Activated naive CD4-positive, alpha-beta T cell treated with anti-CD3 and anti-CD28 coated beads, Interleukin-2, amount 10 ng/mL, durations not matched to agents 7 days and 5 days (primary cell): ENCODE measurements around the gene OAS1.

Experiments used
- CTCF ChIA-PET: fragments of 350-600 bp; sonication (Branson Sonifier 250); formaldehyde crosslinking; loops from one replicate; lab custom pipeline; 2021; ENCODE audit warnings: antibody characterized with exemption; lab: Charles Lee
- DNase-seq: peaks from one replicate; pipeline ENCODE4 v3.0.0-alpha.2; 2020
- H3K27ac Mint-ChIP-seq: one replicate; pipeline ENCODE4 v1.8.0; 2021; ENCODE audit warnings: mild to moderate bottlenecking, moderate library complexity, mixed read lengths
- H3K27me3 Mint-ChIP-seq: one replicate; pipeline ENCODE4 v1.8.0; 2021; ENCODE audit warnings: mild to moderate bottlenecking, mixed read lengths
- H3K36me3 Mint-ChIP-seq: one replicate; pipeline ENCODE4 v1.8.0; 2021; ENCODE audit warnings: mixed read lengths
- H3K4me1 Mint-ChIP-seq: one replicate; pipeline ENCODE4 v1.8.0; 2021; ENCODE audit warnings: mixed read lengths
- H3K4me3 Mint-ChIP-seq: one replicate; pipeline ENCODE4 v1.8.0; 2021; ENCODE audit warnings: mild to moderate bottlenecking, moderate library complexity, mixed read lengths
- H3K9me3 Mint-ChIP-seq: one replicate; pipeline ENCODE4 v1.8.0; 2021; ENCODE audit warnings: mixed read lengths

OAS1 gene

DNA sequence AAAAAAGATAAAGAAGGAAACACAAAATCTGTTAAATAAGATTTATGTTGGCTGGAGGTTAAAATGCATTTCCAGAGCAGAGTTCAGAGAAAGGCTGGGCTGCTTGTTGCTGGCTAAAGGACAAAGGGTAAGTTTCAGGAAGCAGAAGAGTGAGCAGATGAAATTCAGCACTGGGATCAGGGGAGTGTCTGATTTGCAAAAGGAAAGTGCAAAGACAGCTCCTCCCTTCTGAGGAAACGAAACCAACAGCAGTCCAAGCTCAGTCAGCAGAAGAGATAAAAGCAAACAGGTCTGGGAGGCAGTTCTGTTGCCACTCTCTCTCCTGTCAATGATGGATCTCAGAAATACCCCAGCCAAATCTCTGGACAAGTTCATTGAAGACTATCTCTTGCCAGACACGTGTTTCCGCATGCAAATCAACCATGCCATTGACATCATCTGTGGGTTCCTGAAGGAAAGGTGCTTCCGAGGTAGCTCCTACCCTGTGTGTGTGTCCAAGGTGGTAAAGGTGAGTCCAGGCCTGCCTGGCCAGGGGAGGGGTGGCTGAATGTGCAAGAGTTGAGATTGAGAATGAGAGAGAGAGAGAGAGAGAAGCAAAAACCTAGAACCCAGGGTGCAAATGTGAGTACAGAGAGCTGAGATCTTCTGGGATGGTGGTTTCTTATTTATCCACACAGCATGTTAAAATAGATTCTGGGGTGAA lies at the start of gene OAS1:
Gene OAS1 (plus strand): TSS at position 251 of the 703 bp plus-strand sequence. CDS start 78 bp downstream, at position 329.
- Mint-ChIP-seq H3K9me3 (peaks cover 5% of the 10 kb centered on the region), H3K4me1 (peaks cover 84% of the 10 kb centered on the region), H3K4me3 (peak within 1 kb of the TSS; percentile 94), H3K36me3 (peaks cover 36% of the 10 kb centered on the region), H3K27ac (peak within 1 kb of the TSS; percentile 92), H3K27me3 (no peaks in the 10 kb centered on the region)
- DNase-seq = peak; percentile 58
- CTCF ChIA-PET = interaction anchor here (0.9 to 5.2 kb wide), 3 partner anchors 25 to 86 kb away, joined by 3 to 33 read pairs (median 4); no protein-coding TSS in a partner anchor

DNA sequence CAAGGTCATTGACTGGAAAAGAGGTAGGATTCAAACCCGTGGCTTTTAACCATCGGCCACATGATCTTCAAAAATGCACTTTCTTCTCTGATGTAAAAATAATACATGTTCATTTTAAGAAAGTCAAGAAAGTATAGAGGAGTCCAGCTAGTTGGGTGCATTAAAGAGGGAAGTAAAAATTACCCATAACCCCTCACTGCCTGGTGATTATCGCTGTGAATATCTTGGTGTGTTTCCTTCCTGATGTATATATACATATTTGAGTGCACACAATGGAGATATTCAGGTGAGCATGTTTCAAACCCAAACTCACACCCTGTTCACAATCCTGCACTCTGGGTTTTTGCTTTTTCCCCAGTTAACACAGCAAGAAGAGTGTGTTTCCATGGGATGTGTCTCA lies 47.5 kb upstream of the OAS1 start:
- Mint-ChIP-seq H3K27me3 (peaks cover 44% of the 10 kb centered on the region), H3K27ac (no peak overlapping the region), H3K4me3 (no peak overlapping the region), H3K4me1 (peaks cover 4% of the 10 kb centered on the region), H3K36me3 (no peaks in the 10 kb centered on the region), H3K9me3 (no peaks in the 10 kb centered on the region)
- no peak for DNase-seq
- CTCF ChIA-PET = no interaction called here

DNA sequence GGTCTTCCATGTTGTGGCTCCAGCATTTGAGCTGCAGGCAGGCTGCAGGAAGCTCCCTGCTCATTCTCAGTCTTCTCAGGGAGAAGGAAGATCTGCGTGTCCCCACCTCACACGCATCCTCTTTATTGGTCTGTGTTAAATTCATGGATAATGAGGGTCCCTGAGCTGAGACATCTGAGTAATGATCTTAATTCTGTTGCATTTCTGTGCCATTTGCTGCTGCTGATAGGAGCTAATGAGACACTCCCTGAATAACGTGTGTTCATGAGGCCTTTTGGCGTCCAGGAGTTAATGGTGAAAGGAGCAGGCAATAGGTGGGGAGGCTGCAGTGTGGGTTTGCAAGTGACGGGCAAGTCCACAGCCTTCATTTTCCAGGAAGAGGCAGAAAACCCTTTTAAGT lies 46.6 kb upstream of the OAS1 start:
- peaks cover 37% of the 10 kb centered on the region for H3K27me3 Mint-ChIP-seq

DNA sequence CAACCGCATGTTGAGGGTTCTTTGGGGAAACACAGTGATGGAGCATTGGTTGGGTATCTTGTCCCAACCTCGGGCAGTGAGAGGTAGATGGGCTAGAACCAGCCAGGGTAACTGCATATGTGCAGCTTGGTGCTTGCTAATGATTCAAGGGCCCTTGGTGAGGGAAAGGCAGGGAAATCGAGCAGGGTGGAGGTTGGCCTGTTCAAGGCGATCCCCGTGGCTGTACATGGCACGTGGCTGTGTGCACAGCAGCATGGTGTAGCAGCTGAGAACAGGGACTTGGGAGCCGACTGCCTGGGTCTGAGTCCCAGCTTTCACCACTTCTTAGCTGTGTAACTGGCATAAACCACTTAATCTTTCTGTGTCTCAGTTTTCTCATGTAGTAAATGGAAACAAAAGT lies 45.5 kb upstream of the OAS1 start:
- no peak overlapping the region for H3K4me3 Mint-ChIP-seq
- H3K9me3 Mint-ChIP-seq = no peaks in the 10 kb centered on the region
- CTCF ChIA-PET = no interaction called here
- H3K27me3 Mint-ChIP-seq = peaks cover 35% of the 10 kb centered on the region
- no peak for DNase-seq
- peaks cover 4% of the 10 kb centered on the region for H3K4me1 Mint-ChIP-seq
- no peak overlapping the region for H3K27ac Mint-ChIP-seq
- H3K36me3 Mint-ChIP-seq = no peaks in the 10 kb centered on the region

More for the DNA sequence above, 46.6 kb upstream of the OAS1 start:
- no peaks in the 10 kb centered on the region for H3K9me3 Mint-ChIP-seq
- CTCF ChIA-PET = no interaction called here
- H3K4me1 Mint-ChIP-seq = peaks cover 4% of the 10 kb centered on the region
- H3K4me3 Mint-ChIP-seq = no peak overlapping the region
- DNase-seq = no peak
- H3K36me3 Mint-ChIP-seq = no peaks in the 10 kb centered on the region
- H3K27ac Mint-ChIP-seq = no peak overlapping the region

DNA sequence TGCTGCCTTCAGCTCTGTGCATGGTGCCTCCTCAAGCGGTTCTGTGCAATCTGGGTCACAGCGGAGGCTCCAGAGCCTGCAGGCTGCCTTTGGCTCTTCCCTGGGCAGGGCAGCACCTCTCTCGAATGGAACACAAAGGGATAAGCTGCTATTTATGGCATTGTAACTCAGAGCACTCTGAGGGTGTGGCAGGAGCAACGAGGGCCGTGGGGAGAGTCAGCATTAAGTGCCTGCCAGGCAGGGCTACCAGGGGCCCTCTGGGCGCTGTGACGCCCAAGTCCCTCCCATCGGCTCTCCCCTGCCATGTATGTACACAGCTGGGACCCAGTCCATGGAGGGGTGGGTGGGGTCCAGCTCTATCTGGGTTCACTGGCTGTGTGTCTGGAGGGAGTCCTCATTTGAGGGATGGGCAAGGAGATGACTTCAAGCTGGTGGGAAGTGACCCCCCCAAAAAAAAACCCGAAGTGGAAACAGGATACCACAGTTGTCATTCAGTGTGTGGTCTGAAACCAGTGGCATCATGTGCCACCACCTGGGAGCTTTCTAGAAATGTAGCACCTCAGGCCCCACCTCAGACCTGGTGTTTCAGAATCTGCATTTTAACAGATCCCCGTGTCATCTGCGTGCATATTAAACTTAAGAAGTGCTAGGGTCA lies 44.0 kb upstream of the OAS1 start:
- CTCF ChIA-PET = no interaction called here
- DNase-seq = no peak
- Mint-ChIP-seq H3K9me3 (no peaks in the 10 kb centered on the region), H3K4me3 (no peak overlapping the region), H3K27ac (no peak overlapping the region), H3K4me1 (peaks cover 4% of the 10 kb centered on the region), H3K27me3 (peaks cover 37% of the 10 kb centered on the region), H3K36me3 (no peaks in the 10 kb centered on the region)

DNA sequence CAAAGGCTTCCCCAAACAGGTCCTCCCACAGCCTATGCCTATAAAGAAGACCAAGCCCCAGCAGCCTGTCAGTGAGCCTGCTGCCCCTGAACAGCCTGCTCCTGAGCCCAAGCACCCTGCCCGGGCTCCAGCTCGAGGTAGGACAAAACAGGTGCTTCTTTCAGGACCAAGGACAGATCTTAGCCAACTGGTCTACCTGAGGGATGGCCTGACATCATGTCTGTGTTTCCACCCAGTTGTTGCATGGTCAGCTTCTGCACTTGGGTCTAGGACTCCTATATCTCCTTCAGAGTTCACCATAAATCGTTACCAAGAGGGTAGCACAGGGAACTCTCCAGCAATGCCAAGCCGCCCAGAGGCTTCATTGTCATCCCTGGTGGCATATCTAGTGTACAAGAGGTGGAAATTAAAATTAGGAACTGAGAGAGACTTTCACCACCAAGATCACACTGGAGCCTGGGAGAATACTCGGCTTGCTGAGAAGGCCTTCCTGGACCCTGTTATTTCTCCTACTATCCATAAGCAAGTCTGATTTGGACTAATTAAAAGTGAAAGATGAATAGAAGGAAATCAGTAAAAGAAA lies 38.2 kb upstream of the OAS1 start:
- no peak overlapping the region for H3K27ac Mint-ChIP-seq
- CTCF ChIA-PET = no interaction called here
- H3K4me3 Mint-ChIP-seq = no peak overlapping the region
- H3K27me3 Mint-ChIP-seq = peaks cover 38% of the 10 kb centered on the region
- no peaks in the 10 kb centered on the region for H3K36me3 Mint-ChIP-seq
- no peaks in the 10 kb centered on the region for H3K9me3 Mint-ChIP-seq
- peak; percentile 23 for DNase-seq
- H3K4me1 Mint-ChIP-seq = no peaks in the 10 kb centered on the region

DNA sequence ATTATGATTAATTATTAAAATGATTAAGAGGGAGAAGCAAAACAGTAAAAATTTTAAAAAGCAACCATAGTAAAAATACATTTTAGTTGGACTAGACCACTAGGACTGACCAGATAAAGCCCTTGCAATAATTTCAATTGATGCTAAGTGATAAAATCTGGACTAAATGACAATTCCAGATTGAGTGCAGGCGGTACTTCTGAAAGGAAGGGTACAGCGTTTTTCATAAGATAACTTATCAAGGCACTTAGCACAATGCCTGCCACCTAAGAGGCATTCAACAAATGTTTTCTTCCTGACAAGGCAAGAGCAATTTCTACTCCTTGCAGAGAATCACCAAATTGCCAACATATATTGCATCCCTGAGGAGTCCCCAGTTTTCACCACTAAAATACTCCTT lies 37.7 kb upstream of the OAS1 start:
- Mint-ChIP-seq H3K27ac (no peak overlapping the region), H3K36me3 (no peaks in the 10 kb centered on the region), H3K4me1 (no peaks in the 10 kb centered on the region), H3K27me3 (peaks cover 44% of the 10 kb centered on the region), H3K4me3 (no peak overlapping the region), H3K9me3 (no peaks in the 10 kb centered on the region)
- no peak for DNase-seq
- CTCF ChIA-PET = no interaction called here

DNA sequence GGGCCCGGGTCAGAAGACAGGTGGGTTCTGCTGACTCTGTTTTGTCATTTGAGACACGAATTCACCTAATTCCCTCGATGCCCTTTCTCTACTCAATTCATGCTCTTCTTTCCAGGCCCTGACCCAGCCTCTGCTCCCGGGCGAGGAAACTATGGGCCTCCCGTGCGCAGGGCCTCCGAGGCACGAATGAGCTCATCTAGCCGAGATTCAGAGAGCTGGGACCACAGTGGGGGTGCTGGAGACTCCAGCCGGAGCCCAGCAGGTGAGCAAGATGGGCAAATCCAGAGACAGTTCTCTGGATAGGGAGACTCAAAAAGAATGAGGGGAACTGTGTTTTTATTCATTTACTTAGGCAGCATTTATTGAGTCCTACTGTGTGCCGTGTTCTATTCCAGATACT lies 37.0 kb upstream of the OAS1 start:
- H3K27ac Mint-ChIP-seq = no peak overlapping the region

DNA sequence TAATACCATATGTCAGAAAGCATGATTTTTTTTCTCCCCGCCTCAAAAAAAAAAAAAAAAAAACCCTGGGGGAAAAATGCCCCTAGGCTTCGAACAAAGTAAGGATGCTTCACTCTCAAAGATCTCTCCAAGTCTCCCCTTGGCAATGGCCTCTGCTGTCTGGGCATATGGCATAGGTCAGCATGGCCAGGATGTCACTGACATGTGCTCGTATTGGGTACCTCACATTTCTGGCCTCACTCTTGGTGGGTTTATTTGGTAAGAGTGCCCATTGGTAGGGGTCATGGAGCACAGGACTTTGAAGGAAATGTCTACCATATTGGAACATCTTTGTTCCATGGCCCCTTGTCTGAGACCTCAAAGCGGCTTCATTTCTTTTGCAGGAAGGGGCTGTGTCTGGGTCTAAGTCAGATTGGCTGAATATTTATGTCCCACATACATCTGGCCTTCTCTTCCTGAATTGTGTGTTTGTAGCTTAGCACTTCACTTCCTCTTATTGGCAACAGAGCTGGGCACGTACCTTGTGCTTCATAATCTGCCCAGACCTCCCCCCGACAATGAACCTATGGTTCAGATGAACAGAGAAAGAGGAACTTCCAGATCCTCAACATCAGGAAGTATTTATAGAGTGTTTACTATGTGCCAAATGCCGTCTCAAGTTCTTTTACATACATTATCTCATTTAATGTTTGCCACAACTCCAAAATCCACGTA lies 36.3 kb upstream of the OAS1 start:
- H3K36me3 Mint-ChIP-seq = no peaks in the 10 kb centered on the region
- CTCF ChIA-PET = no interaction called here
- H3K9me3 Mint-ChIP-seq = no peaks in the 10 kb centered on the region
- H3K27ac Mint-ChIP-seq = no peak overlapping the region
- peaks cover 51% of the 10 kb centered on the region for H3K27me3 Mint-ChIP-seq
- H3K4me1 Mint-ChIP-seq = no peaks in the 10 kb centered on the region
- no peak for DNase-seq
- no peak overlapping the region for H3K4me3 Mint-ChIP-seq

More for the DNA sequence above, 37.0 kb upstream of the OAS1 start:
- CTCF ChIA-PET = no interaction called here
- Mint-ChIP-seq H3K4me3 (no peak overlapping the region), H3K36me3 (no peaks in the 10 kb centered on the region), H3K27me3 (peaks cover 46% of the 10 kb centered on the region), H3K9me3 (no peaks in the 10 kb centered on the region), H3K4me1 (no peaks in the 10 kb centered on the region)
- DNase-seq = no peak

DNA sequence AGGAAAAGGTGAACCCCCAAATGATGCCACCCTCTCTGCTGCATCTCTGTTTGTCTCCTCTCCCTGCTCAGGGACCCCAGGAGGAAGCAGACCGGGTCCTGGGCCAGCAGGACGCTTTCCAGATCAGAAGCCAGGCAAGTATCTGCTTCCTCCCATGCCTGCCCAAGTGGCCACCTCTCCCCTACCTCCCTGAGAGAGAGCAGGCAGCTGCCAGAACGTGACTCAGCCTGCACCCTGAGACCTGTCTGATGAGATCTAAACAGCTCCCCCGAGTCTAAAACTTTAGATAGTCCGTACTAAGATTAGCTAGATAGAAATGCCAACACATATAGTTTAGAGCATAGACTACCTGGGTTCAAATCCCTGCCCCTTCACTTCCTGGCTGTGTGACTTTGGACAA lies 31.2 kb upstream of the OAS1 start:
- Mint-ChIP-seq H3K27me3 (peaks cover 53% of the 10 kb centered on the region), H3K4me1 (no peaks in the 10 kb centered on the region), H3K27ac (no peak overlapping the region), H3K4me3 (no peak overlapping the region), H3K36me3 (no peaks in the 10 kb centered on the region), H3K9me3 (no peaks in the 10 kb centered on the region)
- no peak for DNase-seq
- CTCF ChIA-PET = no interaction called here

DNA sequence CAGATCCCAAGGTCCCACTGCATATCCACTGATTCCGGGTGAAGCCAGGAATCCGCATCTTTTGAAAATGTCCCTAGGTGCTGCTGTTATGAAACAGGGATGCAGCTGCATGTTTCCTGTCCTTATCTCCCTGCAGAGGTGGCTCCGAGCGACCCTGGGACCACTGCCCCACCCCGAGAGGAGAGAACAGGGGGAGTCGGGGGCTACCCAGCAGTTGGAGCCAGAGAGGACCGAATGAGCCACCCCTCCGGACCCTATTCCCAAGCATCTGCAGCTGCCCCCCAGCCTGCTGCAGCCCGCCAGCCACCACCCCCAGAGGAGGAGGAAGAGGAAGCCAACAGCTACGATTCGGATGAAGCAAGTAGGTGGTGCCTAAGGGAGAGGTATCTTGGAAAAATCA lies 30.3 kb upstream of the OAS1 start:
- no peaks in the 10 kb centered on the region for H3K4me1 Mint-ChIP-seq
- H3K4me3 Mint-ChIP-seq = no peak overlapping the region
- peaks cover 62% of the 10 kb centered on the region for H3K27me3 Mint-ChIP-seq
- H3K27ac Mint-ChIP-seq = no peak overlapping the region
- H3K9me3 Mint-ChIP-seq = no peaks in the 10 kb centered on the region
- CTCF ChIA-PET = interaction anchor here (0.6 kb wide), 1 partner anchor 163 kb away, joined by 3 read pairs; no protein-coding TSS in a partner anchor
- no peaks in the 10 kb centered on the region for H3K36me3 Mint-ChIP-seq
- no peak for DNase-seq

DNA sequence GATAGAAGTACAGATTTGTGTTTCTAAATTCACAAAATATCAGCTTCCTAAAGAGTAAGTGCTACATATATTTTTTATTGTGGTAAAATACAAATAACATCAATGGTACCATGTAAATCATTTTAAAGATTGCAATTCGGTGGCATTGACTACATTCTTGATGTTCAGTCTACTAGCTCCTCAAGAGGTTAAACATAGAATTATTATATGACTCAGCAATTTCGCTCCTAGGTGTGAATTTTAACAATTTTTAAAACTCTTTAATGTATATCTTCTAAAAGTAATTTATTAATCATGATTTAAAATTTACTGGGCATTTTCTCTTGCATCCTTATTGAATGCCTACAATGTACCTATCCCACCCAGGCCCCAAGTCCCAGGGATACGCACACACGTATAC lies 29.8 kb upstream of the OAS1 start:
- peaks cover 67% of the 10 kb centered on the region for H3K27me3 Mint-ChIP-seq
- no peak for DNase-seq
- no peaks in the 10 kb centered on the region for H3K9me3 Mint-ChIP-seq
- no peaks in the 10 kb centered on the region for H3K4me1 Mint-ChIP-seq
- no peak overlapping the region for H3K4me3 Mint-ChIP-seq
- H3K27ac Mint-ChIP-seq = no peak overlapping the region
- CTCF ChIA-PET = interaction anchor here (0.6 kb wide), 1 partner anchor 163 kb away, joined by 3 read pairs; no protein-coding TSS in a partner anchor
- H3K36me3 Mint-ChIP-seq = no peaks in the 10 kb centered on the region

DNA sequence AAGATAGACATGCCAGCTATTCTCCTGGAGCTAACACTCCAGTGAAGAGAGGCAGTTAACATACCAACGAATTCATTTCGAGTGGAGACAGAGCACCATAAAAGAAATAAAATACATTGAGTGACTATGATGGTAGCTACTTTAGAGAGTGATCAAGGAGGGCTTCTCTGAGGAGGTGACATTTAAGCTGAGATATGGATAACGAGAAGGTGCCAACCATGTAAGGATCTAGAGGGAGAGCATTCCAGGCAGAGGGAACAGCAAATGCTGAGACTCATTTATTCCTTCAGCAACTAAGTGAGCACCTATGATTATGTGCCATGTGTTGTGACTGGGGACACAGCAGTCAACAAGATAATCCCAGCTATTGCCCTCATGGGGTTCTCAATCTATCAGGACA lies 28.3 kb upstream of the OAS1 start:
- CTCF ChIA-PET = no interaction called here
- H3K4me1 Mint-ChIP-seq = no peaks in the 10 kb centered on the region
- peaks cover 67% of the 10 kb centered on the region for H3K27me3 Mint-ChIP-seq
- H3K4me3 Mint-ChIP-seq = no peak overlapping the region
- DNase-seq = no peak
- H3K9me3 Mint-ChIP-seq = no peaks in the 10 kb centered on the region
- H3K36me3 Mint-ChIP-seq = no peaks in the 10 kb centered on the region
- no peak overlapping the region for H3K27ac Mint-ChIP-seq

DNA sequence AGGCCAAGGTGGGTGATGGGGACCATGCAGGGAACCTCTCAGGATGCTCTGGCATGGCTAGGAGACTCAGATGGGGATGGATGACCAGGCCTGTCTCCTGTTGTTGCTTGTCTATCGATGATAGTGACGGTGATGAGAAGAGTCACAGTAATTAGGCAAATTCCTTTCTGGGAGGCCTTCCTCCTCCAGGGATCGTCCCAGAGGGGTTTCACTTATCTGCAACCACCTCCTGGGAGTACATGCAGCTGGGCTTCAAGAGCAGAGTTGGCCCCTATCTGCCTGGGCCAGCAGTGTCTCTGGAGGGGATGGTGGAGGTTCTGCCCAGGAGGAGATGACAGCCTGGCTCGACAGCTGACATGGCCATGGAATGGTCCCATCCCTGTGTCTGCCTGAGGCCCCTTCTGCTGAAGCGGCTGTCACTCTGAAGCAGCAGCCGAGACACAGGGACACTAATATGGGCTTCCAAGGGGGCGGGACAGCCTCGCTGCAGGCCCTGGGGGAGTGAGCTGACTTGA lies 27.5 kb upstream of the OAS1 start:
- Mint-ChIP-seq H3K9me3 (no peaks in the 10 kb centered on the region), H3K27ac (no peak overlapping the region), H3K4me3 (no peak overlapping the region), H3K36me3 (no peaks in the 10 kb centered on the region), H3K27me3 (peaks cover 60% of the 10 kb centered on the region), H3K4me1 (no peaks in the 10 kb centered on the region)
- CTCF ChIA-PET = no interaction called here
- DNase-seq = no peak
